GM12873 (cell line): Measurements from ENCODE around the gene ST6GALNAC5.

ENCODE experiments used
- CTCF ChIP-seq: IDR thresholded peaks from 2 replicates; pipeline ENCODE4 v1.5.1; 2012; ENCODE audit warnings: low read depth, mild to moderate bottlenecking, moderate library complexity, low read length, control low read depth; ENCODE audit not compliant: insufficient read depth; ENCODE audit errors: missing control alignments

Gene ST6GALNAC5

GRCh38 chr1:77026135-77026534 is 158.9 kb downstream of the ST6GALNAC5 start:
- no peak for TF ChIP-seq CTCF

DNA sequence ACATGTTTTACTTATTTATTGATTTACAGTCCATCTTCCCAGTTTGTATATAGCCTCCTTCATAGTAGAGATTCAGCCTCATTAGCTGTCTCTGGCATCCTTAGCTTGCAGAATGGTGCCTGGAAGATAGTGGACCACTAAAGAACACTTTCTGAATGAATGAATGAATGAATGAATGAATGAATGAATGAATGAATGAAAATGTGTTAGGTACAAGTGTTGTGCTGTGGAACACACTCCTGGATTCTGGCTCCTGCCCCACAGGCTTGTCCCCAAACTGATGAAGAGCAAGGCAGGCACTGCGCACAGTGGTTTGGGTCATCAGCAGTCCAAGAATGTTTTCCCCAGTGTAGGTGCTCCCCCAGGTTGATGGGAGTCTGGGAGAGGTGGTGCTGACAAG is 159.4 kb downstream of the ST6GALNAC5 start:
- no peak for TF ChIP-seq CTCF

DNA sequence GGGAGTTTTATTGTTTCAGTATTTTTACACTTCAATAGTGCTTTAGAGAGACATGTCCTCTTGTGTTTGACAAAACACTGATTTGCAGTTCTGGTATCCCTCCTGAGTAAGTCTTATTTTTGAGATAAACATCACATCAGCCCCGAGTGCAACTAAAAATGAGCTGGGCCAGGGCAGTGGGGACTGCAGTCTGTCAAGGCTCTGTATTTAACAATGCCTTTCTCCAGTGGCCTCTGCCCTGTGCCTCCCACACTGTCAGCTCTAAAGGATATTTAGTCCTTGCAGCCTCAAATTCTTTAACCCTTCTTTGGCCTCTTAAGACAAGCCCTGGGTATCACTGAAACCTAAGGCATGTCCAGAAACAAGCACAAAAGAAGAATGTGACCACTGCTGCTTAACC is 160.6 kb downstream of the ST6GALNAC5 start:
- no peak for TF ChIP-seq CTCF

- no peak for TF ChIP-seq CTCF
Observed at GRCh38 chr1:77030401-77031105, 163.3 kb downstream of the ST6GALNAC5 start.

DNA sequence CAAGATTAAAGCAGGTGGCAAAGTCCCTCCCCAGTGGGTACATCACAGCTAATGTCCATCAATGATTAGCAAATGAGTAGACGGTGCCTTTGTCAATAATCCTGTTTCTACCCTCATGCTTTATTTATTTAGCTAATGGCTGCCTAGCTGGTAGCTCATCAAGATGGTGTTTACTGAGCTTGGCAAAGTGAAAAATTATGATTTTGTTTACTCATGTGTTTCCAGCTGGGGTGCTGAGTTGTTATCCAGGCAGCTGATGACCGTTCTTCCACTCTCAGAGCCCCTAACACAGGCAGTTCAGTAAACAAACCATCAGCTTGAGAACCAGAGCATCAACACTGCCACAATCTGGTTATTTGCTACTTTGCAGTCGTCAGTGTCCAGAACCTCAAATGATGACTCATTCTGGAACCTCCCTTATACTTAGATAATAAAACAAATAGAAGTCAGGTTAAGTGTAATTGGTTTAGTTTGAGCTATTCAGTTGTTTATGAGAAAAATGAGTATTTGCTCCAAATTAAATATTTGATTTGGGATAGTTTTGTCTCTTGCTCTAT is 163.9 kb downstream of the ST6GALNAC5 start:
- TF ChIP-seq CTCF: no peak

GRCh38 chr1:77036560-77036959 is 169.3 kb downstream of the ST6GALNAC5 start:
- no peak for TF ChIP-seq CTCF

DNA sequence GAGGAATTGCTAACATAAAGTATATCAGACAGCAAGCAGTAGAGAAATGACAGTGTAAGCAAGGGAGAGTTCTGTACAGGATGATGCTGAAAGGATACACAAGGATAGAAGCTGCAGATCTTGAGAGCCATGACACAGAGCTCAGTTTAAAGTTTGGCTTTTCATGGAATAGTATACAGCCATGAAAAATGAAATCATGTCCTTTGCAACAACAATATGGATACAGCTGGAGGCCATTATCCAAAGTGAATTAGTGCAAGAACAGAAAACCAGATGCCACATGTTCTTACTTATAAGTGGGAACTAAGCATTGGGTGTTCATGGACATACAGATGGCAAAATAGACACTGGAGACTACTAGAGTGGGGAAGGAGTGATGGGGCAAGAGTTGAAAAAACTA is 169.8 kb downstream of the ST6GALNAC5 start:
- TF ChIP-seq CTCF: no peak

DNA sequence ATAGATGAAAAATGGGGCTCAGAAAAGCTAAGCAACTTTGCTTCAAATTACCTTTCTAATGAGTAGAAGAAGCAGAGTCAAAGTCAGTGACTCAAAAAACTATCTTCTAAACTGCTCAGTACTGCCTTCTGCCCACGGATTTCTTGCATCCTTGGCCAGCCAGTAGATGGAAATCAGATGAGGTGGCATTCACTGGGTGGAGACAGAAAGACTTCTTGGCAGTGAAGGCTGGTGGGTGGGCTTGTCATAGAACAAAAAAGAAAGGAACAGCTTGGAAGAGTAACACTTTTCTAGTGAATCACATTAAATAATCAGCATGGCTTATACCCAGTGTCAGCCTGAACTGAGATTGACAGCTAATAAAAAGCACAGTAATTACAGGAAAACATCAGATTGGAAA is 170.7 kb downstream of the ST6GALNAC5 start:
- TF ChIP-seq CTCF: no peak
